ENCODE data around the gene GALNT17.

GALNT17 gene

GRCh38 chr7:71645836-71646235 is 513.9 kb downstream of the GALNT17 start:
- DNase-seq, result no peak

- DNase-seq, result no peak
Measured at GRCh38 chr7:71649812-71650211, 517.9 kb downstream of the GALNT17 start.

- no peak for DNase-seq
Measured at GRCh38 chr7:71650653-71651337, 518.9 kb downstream of the GALNT17 start.

- no peak for DNase-seq
Measured at GRCh38 chr7:71652510-71652909, 520.6 kb downstream of the GALNT17 start.

- DNase-seq, result no peak
Measured at GRCh38 chr7:71657386-71657785, 525.4 kb downstream of the GALNT17 start.

GRCh38 chr7:71659622-71660021 is 527.7 kb downstream of the GALNT17 start:
- no peak for DNase-seq

GRCh38 chr7:71661671-71662224 is 529.8 kb downstream of the GALNT17 start:
- DNase-seq, result no peak

GRCh38 chr7:71665716-71666115 is 533.8 kb downstream of the GALNT17 start:
- no peak for DNase-seq

GRCh38 chr7:71668572-71668971 is 536.6 kb downstream of the GALNT17 start:
- no peak for DNase-seq

GRCh38 chr7:71679480-71679879 is 547.5 kb downstream of the GALNT17 start:
- no peak for DNase-seq

GRCh38 chr7:71682181-71682580 is 550.2 kb downstream of the GALNT17 start:
- no peak for DNase-seq

- DNase-seq, result no peak
Measured at GRCh38 chr7:71682841-71683781, 551.2 kb downstream of the GALNT17 start.

- no peak for DNase-seq
Measured at GRCh38 chr7:71687286-71687685, 555.3 kb downstream of the GALNT17 start.

- DNase-seq, result no peak
Measured at GRCh38 chr7:71687831-71688599, 556.1 kb downstream of the GALNT17 start.

GRCh38 chr7:71691538-71691937 is 559.6 kb downstream of the GALNT17 start:
- no peak for DNase-seq

GRCh38 chr7:71694665-71695064 is 562.7 kb downstream of the GALNT17 start:
- no peak for DNase-seq

GRCh38 chr7:71695186-71695585 is 563.2 kb downstream of the GALNT17 start:
- DNase-seq, result no peak

GRCh38 chr7:71696511-71696910 is 564.6 kb downstream of the GALNT17 start:
- DNase-seq, result no peak

- no peak for DNase-seq
Measured at GRCh38 chr7:71697400-71697799, 565.5 kb downstream of the GALNT17 start.

- DNase-seq, result no peak
Measured at GRCh38 chr7:71705217-71705616, 573.3 kb downstream of the GALNT17 start.

GRCh38 chr7:71705901-71706596 is 574.1 kb downstream of the GALNT17 start:
- no peak for DNase-seq

- DNase-seq, result no peak
Measured at GRCh38 chr7:71706597-71706975, 574.6 kb downstream of the GALNT17 start.

All from activated effector memory CD4-positive, alpha-beta T cell treated with Interleukin-2 at 50 U/mL for 16 hours (primary cell).